ENCODE results near the gene ZFP69.
"Not testable (repeated sequence)": the region's sequence is repeated elsewhere in the genome, so short reads cannot be mapped to it uniquely, and the experiment has no call there.

The ZFP69 gene

DNA sequence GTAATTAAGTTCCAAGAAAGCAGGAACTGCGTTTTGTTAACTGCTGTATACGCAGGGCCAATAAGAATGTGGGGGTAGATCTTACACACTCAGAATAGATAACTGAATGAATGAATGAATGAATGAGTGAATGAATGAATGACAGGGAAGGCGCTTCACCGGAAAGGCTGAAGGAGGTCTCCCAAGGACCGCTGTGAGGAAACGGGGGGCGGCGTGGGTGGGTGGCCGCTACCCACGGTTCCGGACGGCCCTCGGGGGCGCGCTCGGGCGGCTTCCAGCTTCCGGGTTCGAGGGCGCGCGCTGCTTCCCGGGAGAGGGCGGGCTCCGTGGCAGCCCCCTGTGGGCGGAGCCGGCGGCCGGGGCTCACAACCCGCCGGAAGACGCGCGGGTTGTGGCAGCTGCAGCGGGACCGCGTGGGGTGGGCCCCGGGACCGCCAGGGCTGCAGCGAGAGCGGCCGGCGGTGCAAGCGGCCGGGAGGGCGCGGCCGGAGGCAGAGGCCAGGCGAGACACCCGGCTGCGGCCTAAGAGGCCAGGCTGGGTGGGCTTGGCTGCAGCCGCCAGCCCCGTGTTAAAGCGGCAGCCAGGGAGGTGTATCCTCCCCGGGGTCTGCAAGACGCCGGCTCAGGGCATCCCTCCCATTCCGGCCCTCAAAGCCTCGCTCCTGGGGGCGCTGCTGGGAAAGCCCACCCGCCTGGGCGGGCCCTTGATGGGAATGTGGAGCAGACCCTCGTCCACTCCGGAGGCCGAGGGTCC is at the start of gene ZFP69:
TSS of gene ZFP69 (plus strand) at position 367 of the 754 bp plus-strand sequence. CDS start 2,072 bp downstream, outside the sequence.
- peak; percentile 16 to 69 (median 54) for DNase-seq (ENCODE audit: low read depth in 3 of 3)

DNA sequence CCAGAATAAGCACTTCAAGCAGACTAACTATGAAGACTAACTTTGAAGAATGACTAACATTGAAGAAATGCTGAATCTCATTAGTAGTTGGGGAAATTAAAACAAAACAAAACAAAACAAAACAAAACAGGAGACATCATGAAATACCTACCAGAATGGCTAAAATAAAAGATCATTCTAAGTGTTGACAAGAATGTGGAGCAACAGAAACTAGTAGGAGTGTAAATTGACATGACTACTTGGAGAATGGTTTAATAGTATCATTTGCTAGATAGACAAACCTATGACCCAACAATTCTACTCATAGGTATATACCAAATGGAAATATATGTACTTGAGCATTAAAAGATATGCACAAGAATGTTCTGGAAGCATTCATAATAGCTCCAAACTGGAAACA is 45.7 kb upstream of the ZFP69 start:
- DNase-seq (ENCODE audit: low read depth in 3 of 3): no peak

DNA sequence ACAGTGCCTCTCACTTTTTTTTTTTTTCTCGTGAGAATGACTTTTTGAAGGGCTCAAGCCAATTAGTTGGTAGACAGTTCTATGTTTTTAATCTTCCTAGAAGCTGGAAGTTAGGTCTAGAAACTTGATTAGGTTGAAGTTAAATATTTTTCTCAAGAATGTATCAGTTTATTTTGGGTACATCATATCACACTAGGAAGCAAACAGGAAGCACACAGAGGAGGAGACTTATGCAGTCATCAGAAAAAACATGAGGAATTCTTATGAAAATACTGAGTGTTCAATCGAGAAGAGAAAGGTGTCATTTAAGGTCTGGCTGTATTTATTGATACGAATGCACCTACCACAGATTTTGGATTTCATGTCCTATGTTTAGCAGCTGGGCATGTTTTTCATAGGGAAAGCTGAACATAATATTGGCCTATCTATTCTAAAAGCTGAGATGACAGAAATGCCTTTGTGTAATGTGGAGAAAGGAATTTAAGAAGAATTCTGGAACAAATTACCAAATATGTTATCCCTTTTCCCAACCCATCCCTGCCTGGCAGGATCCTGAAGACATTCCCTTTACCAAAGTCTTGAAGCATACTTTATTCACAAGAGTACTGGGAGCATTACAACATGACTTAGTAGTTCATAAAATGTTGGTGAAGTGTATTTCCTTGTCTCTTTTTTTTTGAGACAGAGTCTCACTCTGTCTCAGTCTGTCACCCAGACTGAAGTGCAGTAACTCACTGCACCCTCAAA is 44.3 kb upstream of the ZFP69 start:
- no peak for DNase-seq (ENCODE audit: low read depth in 3 of 3)

DNA sequence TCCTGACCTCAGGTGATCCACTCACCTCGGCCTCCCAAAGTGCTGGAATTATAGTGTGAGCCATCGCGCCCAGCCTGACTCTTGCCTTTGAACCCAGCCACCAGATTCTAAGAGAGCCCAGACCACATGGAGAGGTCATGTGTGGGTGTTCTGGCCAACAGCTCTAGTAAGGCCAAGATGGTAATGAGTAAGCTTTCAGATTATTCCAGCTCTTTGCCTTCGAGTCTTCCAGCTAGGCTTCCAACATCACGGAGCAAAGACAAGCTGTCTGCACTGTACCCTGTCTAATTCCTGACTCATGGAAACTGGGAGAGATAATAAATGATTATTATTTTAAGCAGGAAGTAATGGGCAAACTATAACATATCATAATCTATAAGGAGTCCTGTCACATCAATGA is 41.6 kb upstream of the ZFP69 start:
- no peak for DNase-seq (ENCODE audit: low read depth in 3 of 3)

DNA sequence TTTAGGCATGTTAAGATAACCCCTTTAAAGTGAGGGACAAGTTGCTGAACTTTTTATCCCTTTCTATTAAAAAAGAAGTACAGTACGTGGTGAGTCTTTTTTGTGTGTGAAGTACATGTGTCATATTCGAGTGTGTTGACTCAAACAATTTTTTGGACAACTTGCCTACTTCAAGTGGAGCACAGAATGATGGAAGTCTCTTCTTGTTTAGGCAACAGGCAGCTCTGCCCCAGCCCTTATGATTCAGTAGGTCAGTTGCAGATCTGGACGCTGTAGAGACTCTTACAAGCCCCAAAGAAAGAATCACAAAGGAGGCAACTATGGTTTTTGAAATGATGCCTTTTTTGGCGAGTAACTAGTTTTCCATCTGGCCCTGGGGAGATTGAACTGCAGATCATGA is 41.2 kb upstream of the ZFP69 start:
- DNase-seq (ENCODE audit: low read depth in 3 of 3): no peak

DNA sequence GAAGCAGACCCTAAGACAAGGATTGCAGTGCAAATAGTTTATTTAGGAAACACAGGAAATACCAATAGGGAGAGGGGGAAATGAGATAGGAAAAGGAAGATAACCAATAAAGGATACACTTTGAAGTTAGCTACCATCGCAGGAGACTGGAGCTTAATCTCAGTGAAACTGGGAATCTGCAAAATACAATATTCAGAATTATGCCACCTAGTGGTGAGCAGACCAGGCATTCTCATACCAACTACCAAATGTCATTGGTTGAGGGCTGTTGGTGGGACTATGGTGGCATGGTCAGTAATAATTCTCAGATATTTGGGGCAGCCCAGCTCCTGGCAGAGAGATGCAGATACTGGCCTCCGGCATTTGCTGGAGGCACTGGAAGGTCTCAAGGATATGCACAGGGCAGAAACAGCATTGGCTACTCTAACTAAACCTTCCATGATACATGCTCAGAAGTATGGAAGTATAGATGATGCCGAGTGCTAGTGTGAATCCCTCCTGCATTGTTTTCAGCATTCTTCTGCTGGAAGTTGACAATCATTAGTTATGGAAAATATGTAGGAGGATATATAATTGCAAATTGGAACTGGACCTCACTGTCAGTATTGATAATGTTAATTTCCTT is 38.6 kb upstream of the ZFP69 start:
- no peak for DNase-seq (ENCODE audit: low read depth in 3 of 3)

DNA sequence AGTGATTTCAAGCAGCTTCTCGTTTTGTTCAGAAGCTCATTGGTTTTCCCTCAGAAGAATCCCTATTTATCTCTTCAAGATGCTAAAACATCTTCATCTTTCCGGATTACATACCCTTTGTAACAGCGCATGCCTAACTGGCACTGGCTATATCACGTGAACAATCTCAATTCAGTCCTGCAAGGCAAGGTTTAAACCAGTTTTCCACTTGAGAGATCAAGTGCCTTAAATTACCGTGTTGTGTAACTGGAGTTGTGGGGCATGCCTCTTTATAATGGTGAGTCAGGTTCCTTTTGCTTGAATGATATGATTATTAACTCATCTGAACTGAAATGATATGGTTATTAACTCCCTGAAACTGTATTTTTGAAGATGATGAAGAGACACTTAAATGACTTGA is 37.8 kb upstream of the ZFP69 start:
- DNase-seq (ENCODE audit: low read depth in 3 of 3): no peak

DNA sequence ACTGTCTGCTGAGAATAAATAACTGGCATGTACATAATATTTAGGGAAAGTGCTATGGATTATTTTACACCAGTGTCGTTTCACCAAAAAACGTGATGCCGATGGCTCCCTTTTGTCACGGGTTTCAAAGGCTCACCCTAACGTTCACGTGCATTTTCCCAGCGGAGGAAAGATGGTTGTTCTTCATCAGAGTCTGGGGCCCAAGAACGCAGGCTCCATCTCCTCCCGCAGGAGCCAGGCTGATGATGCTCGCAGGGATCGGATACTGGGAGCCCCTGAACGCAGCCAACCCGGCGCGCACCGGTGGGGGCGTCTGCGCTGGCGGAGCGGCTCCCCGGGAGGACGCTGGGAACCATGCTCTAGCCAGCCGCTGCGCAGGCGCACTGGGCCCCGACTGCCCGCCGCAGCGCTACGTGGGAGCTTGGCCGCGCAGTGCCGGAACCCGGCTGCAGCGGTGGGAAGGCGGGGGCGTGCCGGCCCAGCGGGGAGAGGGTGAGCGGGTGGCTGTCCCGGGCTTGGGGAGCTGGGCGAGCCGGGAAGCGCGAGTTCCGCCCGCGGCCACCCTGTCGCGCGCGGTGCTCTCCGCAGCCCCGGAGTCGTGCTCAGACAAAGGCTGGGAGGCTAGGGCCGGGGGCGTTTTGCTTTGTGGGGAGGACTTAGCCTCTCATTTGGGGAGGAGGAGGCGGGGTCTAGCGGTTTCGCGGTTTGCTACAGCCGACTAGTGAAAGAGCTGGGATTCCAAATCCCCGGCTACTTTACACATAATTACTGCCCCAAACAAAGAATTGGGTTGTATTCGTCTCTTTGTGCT is 27.2 kb upstream of the ZFP69 start, which contains the start of gene ZFP69B:
TSS of gene ZFP69B (plus strand) at position 793 of the 811 bp plus-strand sequence. CDS start 486 bp downstream, outside the sequence.
- peak; percentile 64 to 91 (median 81) for DNase-seq (ENCODE audit: low read depth in 3 of 3)

DNA sequence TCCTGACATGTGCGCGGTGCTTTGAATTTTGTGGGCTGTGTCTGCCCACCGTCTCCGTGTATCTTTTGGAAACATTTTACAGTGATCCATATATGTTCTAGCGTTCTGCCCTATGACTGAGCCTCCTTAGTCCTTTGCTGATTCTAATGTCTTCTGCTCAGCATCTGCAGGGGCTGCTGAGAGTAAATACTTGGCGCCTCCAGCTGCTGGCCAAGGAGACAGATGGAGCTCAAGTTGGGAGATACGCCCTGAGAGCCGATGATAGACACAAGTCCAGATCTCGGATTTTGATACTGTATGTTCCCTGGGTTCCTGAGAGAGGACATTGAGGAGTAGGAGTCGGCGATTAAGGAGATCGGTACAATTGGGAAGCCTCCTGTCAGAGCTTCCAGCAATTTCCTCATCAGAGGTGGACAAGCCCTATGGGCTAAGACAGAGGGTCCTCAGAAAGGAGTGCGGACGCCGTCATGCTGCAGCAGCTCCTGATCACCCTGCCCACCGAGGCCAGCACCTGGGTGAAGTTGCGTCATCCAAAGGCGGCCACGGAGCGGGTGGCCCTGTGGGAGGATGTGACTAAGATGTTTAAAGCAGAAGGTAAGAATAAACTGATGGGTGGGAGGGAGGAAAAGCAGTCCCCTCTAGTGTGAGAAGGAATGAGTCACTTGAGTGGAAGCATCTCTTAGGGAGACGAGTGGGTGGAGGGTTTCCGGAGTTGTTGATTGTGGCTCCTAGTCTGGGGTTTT is 26.4 kb upstream of the ZFP69 start:
- DNase-seq (ENCODE audit: low read depth in 3 of 3): peak; percentile 65 to 84 (median 78)

DNA sequence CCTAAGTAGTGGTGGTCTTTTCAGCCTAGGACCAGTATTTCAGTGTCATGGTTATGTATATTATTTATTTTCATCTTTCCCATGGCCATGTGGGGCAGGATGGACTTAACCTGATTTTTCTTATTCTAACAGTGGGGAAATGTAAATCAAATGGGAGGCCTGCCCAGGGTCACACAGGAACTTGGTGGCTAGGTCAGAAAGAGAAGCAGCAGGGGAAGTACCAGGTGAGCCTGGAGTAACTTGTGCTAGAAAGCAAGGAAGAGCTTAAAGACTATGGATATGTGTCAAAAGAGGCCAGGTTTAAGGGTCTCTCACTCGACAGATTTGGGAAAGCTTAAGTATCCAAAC is 25.9 kb upstream of the ZFP69 start:
- no peak for DNase-seq (ENCODE audit: low read depth in 3 of 3)

DNA sequence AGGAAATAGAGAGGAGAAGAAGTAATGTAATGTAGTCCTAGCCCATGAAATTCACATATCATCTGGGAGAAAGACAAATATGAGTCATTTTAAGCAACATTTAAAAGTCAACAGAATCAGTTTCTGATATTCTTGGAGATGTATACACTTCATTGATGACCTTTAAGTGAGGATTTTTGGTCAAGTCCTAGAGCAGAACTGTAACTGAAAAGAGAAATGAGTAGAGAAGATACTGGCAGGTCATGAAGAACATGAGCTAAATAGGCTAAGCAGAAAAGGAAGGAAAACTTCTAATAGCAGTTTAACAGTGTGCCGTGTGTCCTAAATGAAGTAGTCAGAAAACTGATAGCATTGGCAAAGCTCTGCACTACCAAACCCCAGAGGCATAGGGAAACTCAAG is 22.2 kb upstream of the ZFP69 start:
- DNase-seq (ENCODE audit: low read depth in 3 of 3): no peak

DNA sequence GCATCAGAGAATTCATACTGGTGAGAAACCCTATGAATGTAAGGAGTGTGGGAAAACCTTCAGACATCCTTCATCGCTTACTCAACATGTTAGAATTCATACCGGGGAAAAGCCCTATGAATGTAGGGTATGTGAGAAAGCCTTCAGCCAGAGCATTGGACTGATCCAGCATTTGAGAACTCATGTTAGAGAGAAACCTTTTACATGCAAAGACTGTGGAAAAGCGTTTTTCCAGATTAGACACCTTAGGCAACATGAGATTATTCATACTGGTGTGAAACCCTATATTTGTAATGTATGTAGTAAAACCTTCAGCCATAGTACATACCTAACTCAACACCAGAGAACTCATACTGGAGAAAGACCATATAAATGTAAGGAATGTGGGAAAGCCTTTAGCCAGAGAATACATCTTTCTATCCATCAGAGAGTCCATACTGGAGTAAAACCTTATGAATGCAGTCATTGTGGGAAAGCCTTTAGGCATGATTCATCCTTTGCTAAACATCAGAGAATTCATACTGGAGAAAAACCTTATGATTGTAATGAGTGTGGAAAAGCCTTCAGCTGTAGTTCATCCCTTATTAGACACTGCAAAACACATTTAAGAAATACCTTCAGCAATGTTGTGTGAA is 14.0 kb upstream of the ZFP69 start:
- no peak for DNase-seq (ENCODE audit: low read depth in 3 of 3)

DNA sequence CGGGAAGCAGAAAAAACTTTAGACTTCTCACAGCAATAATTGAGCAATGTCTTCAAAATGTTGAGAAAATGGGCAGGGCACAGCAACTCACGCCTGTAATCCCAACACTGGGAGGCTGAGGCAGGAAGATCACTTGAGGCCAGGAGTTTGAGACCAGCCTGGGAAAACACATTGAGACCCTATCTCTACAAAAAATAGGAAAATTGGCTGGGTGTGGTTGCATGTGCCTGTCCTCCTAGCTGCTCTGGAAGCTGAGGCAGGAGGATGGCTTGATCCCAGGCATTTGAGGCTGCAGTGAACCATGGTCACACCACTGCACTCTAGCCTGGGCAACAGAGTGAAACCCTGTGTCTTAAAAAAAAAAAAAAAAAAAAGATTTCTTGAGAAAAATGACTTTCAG is 7.8 kb upstream of the ZFP69 start:
- DNase-seq (ENCODE audit: low read depth in 3 of 3): no peak

DNA sequence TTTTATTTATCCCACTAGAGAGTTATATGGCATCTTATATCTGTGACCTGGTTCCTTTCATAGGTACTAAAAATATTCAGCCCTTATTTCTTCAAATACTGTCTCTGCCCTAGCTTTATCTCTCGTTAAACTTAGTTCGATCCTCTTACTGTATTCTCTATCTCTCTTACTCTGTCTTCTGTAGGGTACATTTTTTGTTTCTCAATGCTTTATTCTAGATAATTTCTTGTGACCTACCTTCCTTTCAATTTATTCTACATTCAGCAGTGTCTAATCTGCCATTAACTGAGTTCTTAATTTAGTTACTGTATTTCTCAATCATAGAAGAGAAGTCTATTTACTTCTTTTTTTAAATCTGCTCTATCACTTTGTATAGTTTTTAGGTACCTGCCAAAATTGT is 1.8 kb upstream of the ZFP69 start:
- no peak for DNase-seq (ENCODE audit: low read depth in 3 of 3)

DNA sequence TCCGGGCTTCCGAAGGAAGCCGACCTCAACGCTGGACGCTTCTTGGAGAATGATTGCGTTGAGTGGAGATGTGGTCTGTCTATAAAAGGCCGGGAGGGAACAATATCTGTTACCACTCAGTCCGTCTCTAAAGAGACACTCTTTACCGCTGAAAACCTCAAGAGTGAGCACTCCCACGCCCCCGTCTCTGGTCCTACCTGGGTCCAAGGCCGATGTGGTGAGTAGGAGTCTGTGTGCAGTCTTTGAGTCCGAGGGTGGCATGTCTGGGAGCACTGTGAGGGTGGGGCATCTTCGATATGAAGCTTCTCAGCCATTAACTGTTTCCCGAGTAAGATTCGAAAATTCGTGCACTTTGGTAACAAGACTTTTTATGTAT is 576 bp downstream of the ZFP69 start:
- DNase-seq (ENCODE audit: low read depth in 3 of 3): peak in 1 of 3 experiments; percentile 20

DNA sequence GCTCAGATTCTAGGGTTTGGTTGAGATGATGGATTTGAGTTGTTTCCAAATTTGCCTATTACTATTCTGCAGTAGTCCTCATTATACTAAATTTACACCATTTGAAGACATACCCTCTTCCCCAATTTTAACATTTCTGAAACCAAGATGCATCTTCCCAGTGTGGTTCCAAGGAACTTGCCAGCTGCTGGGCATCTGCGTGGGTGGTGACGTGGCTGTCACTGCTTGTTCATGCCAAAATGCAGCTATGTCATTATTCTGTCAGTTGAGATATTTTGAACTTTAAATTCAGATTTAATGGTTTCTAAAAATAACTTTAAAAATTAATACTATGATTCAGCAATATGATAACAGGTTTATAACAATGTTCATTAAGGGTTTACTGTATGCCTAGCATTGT is 1.2 kb downstream of the ZFP69 start:
- no peak for DNase-seq (ENCODE audit: low read depth in 3 of 3)

DNA sequence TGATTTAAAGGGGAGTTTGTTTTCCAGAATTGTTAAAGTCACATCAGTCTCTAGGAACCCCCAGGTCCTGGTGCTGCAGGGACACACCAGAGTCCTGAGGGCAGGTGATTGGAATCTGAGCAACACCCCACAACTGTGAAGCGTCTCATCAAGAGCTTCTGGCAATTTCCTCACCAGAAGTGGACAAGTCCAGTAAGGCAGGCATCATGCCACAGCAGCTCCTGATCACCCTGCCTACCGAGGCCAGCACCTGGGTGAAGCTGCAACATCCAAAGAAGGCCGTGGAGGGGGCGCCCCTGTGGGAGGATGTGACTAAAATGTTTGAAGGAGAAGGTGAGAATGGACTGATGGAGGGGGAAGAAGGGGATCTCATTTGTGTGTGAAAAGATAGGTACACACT is 2.1 kb downstream of the ZFP69 start:
- DNase-seq (ENCODE audit: low read depth in 3 of 3): no peak

DNA sequence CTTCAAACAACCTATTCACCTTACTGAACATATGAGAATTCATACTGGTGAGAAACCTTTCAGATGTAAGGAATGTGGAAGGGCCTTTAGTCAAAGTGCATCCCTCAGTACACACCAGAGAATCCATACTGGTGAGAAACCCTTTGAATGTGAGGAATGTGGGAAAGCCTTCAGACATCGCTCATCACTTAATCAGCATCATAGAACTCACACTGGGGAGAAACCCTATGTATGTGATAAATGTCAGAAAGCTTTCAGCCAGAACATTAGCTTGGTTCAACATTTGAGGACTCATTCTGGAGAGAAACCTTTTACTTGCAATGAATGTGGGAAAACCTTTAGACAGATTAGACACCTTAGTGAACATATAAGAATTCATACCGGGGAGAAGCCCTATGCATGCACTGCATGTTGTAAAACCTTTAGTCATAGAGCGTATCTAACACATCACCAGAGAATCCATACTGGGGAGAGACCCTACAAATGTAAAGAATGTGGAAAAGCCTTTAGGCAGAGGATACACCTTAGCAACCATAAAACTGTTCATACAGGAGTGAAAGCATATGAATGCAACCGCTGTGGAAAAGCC is 18.3 kb downstream of the ZFP69 start:
- DNase-seq (ENCODE audit: low read depth in 3 of 3): no peak

DNA sequence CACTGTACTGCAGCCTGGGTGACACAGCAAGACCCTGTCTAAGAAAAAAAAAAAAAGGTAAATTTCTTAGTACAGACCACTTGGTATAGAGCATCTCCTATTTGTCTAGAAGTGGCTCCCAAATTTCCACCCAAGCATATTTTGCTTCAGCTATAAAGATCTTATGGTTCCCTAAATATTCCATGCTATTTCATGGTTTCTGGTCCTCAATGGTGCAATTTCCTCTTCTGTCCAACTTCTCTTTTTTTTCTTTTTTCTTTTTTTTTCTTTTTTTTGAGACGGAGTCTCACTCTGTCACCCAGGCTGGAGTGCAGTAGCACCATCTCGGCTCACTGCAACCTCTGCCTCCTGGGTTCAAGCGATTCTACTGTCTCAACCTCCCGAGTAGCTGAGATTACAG is 25.6 kb downstream of the ZFP69 start:
- not testable (repeated sequence) for DNase-seq (ENCODE audit: low read depth in 3 of 3)

DNA sequence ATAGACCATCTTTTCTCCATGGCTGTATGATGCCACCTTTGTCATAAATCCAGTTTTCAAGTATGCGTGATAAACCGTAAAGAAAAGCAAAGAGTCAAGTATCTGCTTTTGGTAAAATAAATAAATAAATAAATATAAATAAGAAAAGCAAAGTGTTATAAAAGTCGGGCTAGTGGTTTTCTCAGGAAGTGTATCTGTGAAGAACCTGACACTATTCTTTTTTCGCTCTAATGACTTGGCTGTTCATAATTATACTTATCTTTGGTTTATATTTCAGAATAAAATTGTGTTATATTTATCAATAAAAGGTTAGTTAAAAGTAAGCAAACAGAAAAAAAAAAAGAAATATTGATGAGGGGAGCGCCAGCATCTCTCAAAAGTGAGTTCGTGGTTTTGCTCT is 30.9 kb downstream of the ZFP69 start:
- DNase-seq (ENCODE audit: low read depth in 3 of 3): no peak
